ENCODE data around the gene HSPB9.

Gene HSPB9

GRCh38 chr17:42165751-42166150 lies 43.1 kb downstream of the HSPB9 start:
- Histone ChIP-seq H3K9ac (ENCODE audit: low read depth in 1 of 2, low read length in 2 of 2) (no peak overlapping the region), H3K27me3 (ENCODE audit: control insufficient read depth in 1 of 2, insufficient read depth in 2 of 2, low read length in 2 of 2) (no peaks in the 10 kb centered on the region), H3K4me1 (ENCODE audit: control insufficient read depth in 1 of 2, insufficient read depth in 2 of 2, low read length in 2 of 2) (no peaks in the 10 kb centered on the region), H3K36me3 (ENCODE audit: control insufficient read depth in 1 of 2, insufficient read depth in 2 of 2, low read length in 2 of 2) (no peaks in the 10 kb centered on the region), H3K9me3 (ENCODE audit: control insufficient read depth in 1 of 2, low read length in 2 of 2) (no peaks in the 10 kb centered on the region), H3K4me3 (ENCODE audit: low read depth in 1 of 2, low read length in 2 of 2) (no peak overlapping the region), H3K27ac (ENCODE audit: low read depth, low read length) (no peak overlapping the region)

- Histone ChIP-seq H3K4me3 (ENCODE audit: low read depth in 1 of 2, low read length in 2 of 2) (no peak overlapping the region), H3K9ac (ENCODE audit: low read depth in 1 of 2, low read length in 2 of 2) (no peak overlapping the region), H3K27ac (ENCODE audit: low read depth, low read length) (no peak overlapping the region), H3K27me3 (ENCODE audit: control insufficient read depth in 1 of 2, insufficient read depth in 2 of 2, low read length in 2 of 2) (no peaks in the 10 kb centered on the region), H3K4me1 (ENCODE audit: control insufficient read depth in 1 of 2, insufficient read depth in 2 of 2, low read length in 2 of 2) (no peaks in the 10 kb centered on the region), H3K36me3 (ENCODE audit: control insufficient read depth in 1 of 2, insufficient read depth in 2 of 2, low read length in 2 of 2) (no peaks in the 10 kb centered on the region), H3K9me3 (ENCODE audit: control insufficient read depth in 1 of 2, low read length in 2 of 2) (no peaks in the 10 kb centered on the region)
Measured at GRCh38 chr17:42166196-42166763, 43.7 kb downstream of the HSPB9 start.

- no peaks in the 10 kb centered on the region for H3K4me1 ChIP-seq (ENCODE audit: control insufficient read depth in 1 of 2, insufficient read depth in 2 of 2, low read length in 2 of 2)
- no peak overlapping the region for H3K9ac ChIP-seq (ENCODE audit: low read depth in 1 of 2, low read length in 2 of 2)
- no peaks in the 10 kb centered on the region for H3K27me3 ChIP-seq (ENCODE audit: control insufficient read depth in 1 of 2, insufficient read depth in 2 of 2, low read length in 2 of 2)
- no peak overlapping the region for H3K4me3 ChIP-seq (ENCODE audit: low read depth in 1 of 2, low read length in 2 of 2)
- H3K36me3 ChIP-seq (ENCODE audit: control insufficient read depth in 1 of 2, insufficient read depth in 2 of 2, low read length in 2 of 2) = no peaks in the 10 kb centered on the region
- H3K9me3 ChIP-seq (ENCODE audit: control insufficient read depth in 1 of 2, low read length in 2 of 2) = no peaks in the 10 kb centered on the region
- no peak overlapping the region for H3K27ac ChIP-seq (ENCODE audit: low read depth, low read length)
Measured at GRCh38 chr17:42167807-42168206, 45.2 kb downstream of the HSPB9 start.

- no peak overlapping the region for H3K9ac ChIP-seq (ENCODE audit: low read depth in 1 of 2, low read length in 2 of 2)
- H3K27ac ChIP-seq (ENCODE audit: low read depth, low read length) = no peak overlapping the region
- H3K4me1 ChIP-seq (ENCODE audit: control insufficient read depth in 1 of 2, insufficient read depth in 2 of 2, low read length in 2 of 2) = no peaks in the 10 kb centered on the region
- no peaks in the 10 kb centered on the region for H3K27me3 ChIP-seq (ENCODE audit: control insufficient read depth in 1 of 2, insufficient read depth in 2 of 2, low read length in 2 of 2)
- no peaks in the 10 kb centered on the region for H3K36me3 ChIP-seq (ENCODE audit: control insufficient read depth in 1 of 2, insufficient read depth in 2 of 2, low read length in 2 of 2)
- no peaks in the 10 kb centered on the region for H3K9me3 ChIP-seq (ENCODE audit: control insufficient read depth in 1 of 2, low read length in 2 of 2)
- no peak overlapping the region for H3K4me3 ChIP-seq (ENCODE audit: low read depth in 1 of 2, low read length in 2 of 2)
Measured at GRCh38 chr17:42169351-42169750, 46.7 kb downstream of the HSPB9 start.

GRCh38 chr17:42171831-42172230 lies 49.2 kb downstream of the HSPB9 start:
- H3K4me1 ChIP-seq (ENCODE audit: control insufficient read depth in 1 of 2, insufficient read depth in 2 of 2, low read length in 2 of 2) = no peaks in the 10 kb centered on the region
- H3K36me3 ChIP-seq (ENCODE audit: control insufficient read depth in 1 of 2, insufficient read depth in 2 of 2, low read length in 2 of 2) = no peaks in the 10 kb centered on the region
- no peak overlapping the region for H3K4me3 ChIP-seq (ENCODE audit: low read depth in 1 of 2, low read length in 2 of 2)
- no peak overlapping the region for H3K27ac ChIP-seq (ENCODE audit: low read depth, low read length)
- H3K9me3 ChIP-seq (ENCODE audit: control insufficient read depth in 1 of 2, low read length in 2 of 2) = no peaks in the 10 kb centered on the region
- no peaks in the 10 kb centered on the region for H3K27me3 ChIP-seq (ENCODE audit: control insufficient read depth in 1 of 2, insufficient read depth in 2 of 2, low read length in 2 of 2)
- no peak overlapping the region for H3K9ac ChIP-seq (ENCODE audit: low read depth in 1 of 2, low read length in 2 of 2)
